K562 (cell line): ENCODE data around the gene ITPRIP. TPM values are rescaled to one million over a fixed set of nuclear protein-coding genes. Genes with fewer than 3 reads are reported as not detected.

Experiments used
- ETV6 ChIP-seq, 3 experiments: fragments of 150-350 bp in 1 of 3; sonication (generic) in 1 of 3; formaldehyde crosslinking in 1 of 3; IDR thresholded peaks; 2 replicates each; pipeline versions ENCODE4 v1.6.1 to v1.8.0; 2014 to 2022; ENCODE audit warnings: borderline replicate concordance in 2 of 3, low read depth in 2 of 3, antibody characterized with exemption in 1 of 3, low read length in 1 of 3, mild to moderate bottlenecking in 1 of 3, missing genetic modification reagents in 1 of 3
- KLF6 ChIP-seq: fragments of 250-450 bp; sonication (Bioruptor Pico); IDR thresholded peaks from 2 replicates; pipeline ENCODE4 v1.4.0; 2020; ENCODE audit warnings: mild to moderate bottlenecking, moderate library complexity, borderline replicate concordance
- LCOR ChIP-seq: sonication (generic); formaldehyde crosslinking; IDR thresholded peaks from 2 replicates; pipeline ENCODE4 v1.8.0; 2022; ENCODE audit warnings: mild to moderate bottlenecking, missing genetic modification reagents
- POLR2B ChIP-seq: fragments of 450-650 bp; IDR thresholded peaks from 2 replicates; pipeline ENCODE4 v1.6.1; 2018; ENCODE audit warnings: low read depth; ENCODE audit not compliant: partially characterized antibody
- PRPF4 ChIP-seq: fragments of 200-400 bp; formaldehyde crosslinking; IDR thresholded peaks from one replicate; pipeline ENCODE4 v1.6.1; 2017; ENCODE audit warnings: low read length, low read depth, mild to moderate bottlenecking; ENCODE audit not compliant: insufficient read depth, poor library complexity, severe bottlenecking
- RCOR1 ChIP-seq, 2 experiments: IDR thresholded peaks; 2 replicates each; pipeline ENCODE4 v1.6.1; 2012; ENCODE audit warnings: low read depth in 2 of 2, low read length in 2 of 2, borderline replicate concordance in 1 of 2, improper control_type of control experiment in 1 of 2
- ZBTB7A ChIP-seq: IDR thresholded peaks from 2 replicates; pipeline ENCODE4 v1.6.1; 2011; ENCODE audit warnings: low read depth, mild to moderate bottlenecking, low read length, moderate library complexity, borderline replicate concordance; ENCODE audit not compliant: control insufficient read depth
- ZNF778 ChIP-seq: fragments of 450-650 bp; formaldehyde crosslinking; IDR thresholded peaks from 2 replicates; pipeline ENCODE4 v1.4.0; 2020; ENCODE audit warnings: mild to moderate bottlenecking, moderate library complexity
- polyA plus RNA-seq, 8 experiments: library from polyadenylated mRNA; depleted of rRNA in 4 of 8; stranded (reverse) in 5 of 8; unstranded in 3 of 8; fragments of >200 nt; fragmentation: Nextera tagmentation in 2 of 8; fragmentation: Illumina TruSeq in 1 of 8; extraction: Ambion mirVana in 2 of 8; extraction: Trizol in 1 of 8; gene quantifications; 2 replicates each; pipeline versions ENCODE4 v1.2.1 to v1.2.3, GENCODE V29; 2011 to 2014; ENCODE audit warnings: inconsistent platforms in 1 of 8, missing spikeins in 1 of 8
- total RNA-seq, 7 experiments: library from RNA; depleted of rRNA in 6 of 7; stranded (reverse); fragments of >200 nt in 6 of 7; fragmentation: Illumina TruSeq in 2 of 7; extraction: Trizol in 2 of 7; gene quantifications; 2 replicates each; pipeline versions ENCODE4 v1.2.1 to v1.2.3, GENCODE V29; 2011 to 2021; ENCODE audit warnings: low replicate concordance in 1 of 7
- TF ChIP-seq, protein P1 (sequence below): fragments of 200-600 bp; sonication (generic); IDR thresholded peaks from one replicate; pipeline ENCODE4 v1.6.1; 2012; ENCODE audit warnings: mild to moderate bottlenecking, low read depth, low read length, inconsistent platforms
- TF ChIP-seq, protein P2 (sequence below): fragments of 450-650 bp; IDR thresholded peaks from 2 replicates; pipeline ENCODE4 v1.6.1; 2016; ENCODE audit warnings: antibody characterized with exemption

The ITPRIP gene
- total and polyA plus RNA-seq, 9 of the 15 experiments (the other 6 are each of a cell fraction or from before 2014, with no cell fraction given) = 4.4 to 28.5 (median 10.9) TPM

DNA sequence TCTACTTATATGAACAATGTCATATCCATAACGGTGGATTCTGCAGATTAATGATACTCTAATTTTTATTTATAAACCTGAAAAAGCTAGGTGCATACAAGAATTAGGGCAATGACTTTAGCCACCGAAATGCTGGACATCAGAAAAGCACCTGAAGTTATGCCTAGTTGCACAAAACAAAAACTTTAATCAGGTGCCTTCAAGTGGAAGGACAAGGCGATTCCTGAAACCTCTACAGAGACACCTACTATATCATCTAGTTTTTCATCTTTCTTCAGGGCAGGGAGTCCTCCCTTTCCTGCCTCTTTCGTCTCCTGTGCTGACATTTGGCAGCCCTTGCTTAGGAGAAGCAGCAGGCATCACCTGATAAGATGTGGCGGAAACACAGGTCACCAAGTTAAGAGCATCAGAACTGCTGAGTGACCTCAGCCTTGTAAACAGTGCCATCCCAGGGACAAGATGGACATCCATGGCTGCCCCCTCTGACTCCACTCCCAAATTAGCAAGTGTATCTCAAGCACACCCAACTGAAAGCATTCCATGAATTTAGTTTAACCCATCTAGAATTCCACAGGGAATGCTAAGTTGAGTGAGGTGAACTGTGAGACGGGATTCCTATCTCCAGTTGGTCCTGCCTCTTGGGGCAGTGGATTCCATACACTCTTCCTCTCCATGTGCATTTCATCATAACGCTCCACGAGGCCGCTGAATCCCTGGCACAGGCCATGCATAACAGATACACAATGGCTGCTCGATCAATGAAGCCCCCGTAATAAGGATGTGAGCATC, 5.8 kb downstream of the ITPRIP start (continued):
- TF ChIP-seq, protein P1, sequence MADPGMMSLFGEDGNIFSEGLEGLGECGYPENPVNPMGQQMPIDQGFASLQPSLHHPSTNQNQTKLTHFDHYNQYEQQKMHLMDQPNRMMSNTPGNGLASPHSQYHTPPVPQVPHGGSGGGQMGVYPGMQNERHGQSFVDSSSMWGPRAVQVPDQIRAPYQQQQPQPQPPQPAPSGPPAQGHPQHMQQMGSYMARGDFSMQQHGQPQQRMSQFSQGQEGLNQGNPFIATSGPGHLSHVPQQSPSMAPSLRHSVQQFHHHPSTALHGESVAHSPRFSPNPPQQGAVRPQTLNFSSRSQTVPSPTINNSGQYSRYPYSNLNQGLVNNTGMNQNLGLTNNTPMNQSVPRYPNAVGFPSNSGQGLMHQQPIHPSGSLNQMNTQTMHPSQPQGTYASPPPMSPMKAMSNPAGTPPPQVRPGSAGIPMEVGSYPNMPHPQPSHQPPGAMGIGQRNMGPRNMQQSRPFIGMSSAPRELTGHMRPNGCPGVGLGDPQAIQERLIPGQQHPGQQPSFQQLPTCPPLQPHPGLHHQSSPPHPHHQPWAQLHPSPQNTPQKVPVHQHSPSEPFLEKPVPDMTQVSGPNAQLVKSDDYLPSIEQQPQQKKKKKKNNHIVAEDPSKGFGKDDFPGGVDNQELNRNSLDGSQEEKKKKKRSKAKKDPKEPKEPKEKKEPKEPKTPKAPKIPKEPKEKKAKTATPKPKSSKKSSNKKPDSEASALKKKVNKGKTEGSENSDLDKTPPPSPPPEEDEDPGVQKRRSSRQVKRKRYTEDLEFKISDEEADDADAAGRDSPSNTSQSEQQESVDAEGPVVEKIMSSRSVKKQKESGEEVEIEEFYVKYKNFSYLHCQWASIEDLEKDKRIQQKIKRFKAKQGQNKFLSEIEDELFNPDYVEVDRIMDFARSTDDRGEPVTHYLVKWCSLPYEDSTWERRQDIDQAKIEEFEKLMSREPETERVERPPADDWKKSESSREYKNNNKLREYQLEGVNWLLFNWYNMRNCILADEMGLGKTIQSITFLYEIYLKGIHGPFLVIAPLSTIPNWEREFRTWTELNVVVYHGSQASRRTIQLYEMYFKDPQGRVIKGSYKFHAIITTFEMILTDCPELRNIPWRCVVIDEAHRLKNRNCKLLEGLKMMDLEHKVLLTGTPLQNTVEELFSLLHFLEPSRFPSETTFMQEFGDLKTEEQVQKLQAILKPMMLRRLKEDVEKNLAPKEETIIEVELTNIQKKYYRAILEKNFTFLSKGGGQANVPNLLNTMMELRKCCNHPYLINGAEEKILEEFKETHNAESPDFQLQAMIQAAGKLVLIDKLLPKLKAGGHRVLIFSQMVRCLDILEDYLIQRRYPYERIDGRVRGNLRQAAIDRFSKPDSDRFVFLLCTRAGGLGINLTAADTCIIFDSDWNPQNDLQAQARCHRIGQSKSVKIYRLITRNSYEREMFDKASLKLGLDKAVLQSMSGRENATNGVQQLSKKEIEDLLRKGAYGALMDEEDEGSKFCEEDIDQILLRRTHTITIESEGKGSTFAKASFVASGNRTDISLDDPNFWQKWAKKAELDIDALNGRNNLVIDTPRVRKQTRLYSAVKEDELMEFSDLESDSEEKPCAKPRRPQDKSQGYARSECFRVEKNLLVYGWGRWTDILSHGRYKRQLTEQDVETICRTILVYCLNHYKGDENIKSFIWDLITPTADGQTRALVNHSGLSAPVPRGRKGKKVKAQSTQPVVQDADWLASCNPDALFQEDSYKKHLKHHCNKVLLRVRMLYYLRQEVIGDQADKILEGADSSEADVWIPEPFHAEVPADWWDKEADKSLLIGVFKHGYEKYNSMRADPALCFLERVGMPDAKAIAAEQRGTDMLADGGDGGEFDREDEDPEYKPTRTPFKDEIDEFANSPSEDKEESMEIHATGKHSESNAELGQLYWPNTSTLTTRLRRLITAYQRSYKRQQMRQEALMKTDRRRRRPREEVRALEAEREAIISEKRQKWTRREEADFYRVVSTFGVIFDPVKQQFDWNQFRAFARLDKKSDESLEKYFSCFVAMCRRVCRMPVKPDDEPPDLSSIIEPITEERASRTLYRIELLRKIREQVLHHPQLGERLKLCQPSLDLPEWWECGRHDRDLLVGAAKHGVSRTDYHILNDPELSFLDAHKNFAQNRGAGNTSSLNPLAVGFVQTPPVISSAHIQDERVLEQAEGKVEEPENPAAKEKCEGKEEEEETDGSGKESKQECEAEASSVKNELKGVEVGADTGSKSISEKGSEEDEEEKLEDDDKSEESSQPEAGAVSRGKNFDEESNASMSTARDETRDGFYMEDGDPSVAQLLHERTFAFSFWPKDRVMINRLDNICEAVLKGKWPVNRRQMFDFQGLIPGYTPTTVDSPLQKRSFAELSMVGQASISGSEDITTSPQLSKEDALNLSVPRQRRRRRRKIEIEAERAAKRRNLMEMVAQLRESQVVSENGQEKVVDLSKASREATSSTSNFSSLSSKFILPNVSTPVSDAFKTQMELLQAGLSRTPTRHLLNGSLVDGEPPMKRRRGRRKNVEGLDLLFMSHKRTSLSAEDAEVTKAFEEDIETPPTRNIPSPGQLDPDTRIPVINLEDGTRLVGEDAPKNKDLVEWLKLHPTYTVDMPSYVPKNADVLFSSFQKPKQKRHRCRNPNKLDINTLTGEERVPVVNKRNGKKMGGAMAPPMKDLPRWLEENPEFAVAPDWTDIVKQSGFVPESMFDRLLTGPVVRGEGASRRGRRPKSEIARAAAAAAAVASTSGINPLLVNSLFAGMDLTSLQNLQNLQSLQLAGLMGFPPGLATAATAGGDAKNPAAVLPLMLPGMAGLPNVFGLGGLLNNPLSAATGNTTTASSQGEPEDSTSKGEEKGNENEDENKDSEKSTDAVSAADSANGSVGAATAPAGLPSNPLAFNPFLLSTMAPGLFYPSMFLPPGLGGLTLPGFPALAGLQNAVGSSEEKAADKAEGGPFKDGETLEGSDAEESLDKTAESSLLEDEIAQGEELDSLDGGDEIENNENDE = no peak
- TF ChIP-seq POLR2B (no peak), ETV6 (IDR thresholded peaks at IDR 0.05; ENCODE audit: borderline replicate concordance in 1 of 2, low read depth in 2 of 2, low read length in 1 of 2) (no peak), ETV6 (CRISPR knock-in tag; IDR thresholded peaks at IDR 0.05; ENCODE audit: borderline replicate concordance) (no peak), PRPF4 (no peak), ZBTB7A (no peak), ZNF778 (CRISPR knock-in tag) (no peak), KLF6 (CRISPR knock-in tag) (no peak), LCOR (CRISPR knock-in tag) (no peak), RCOR1 (IDR thresholded peaks at IDR 0.05; ENCODE audit: borderline replicate concordance in 1 of 2, low read depth in 2 of 2, low read length in 2 of 2) (peak in 1 of 2 experiments; percentile 86; a peak in 1 of 4 replicates)
- TF ChIP-seq, protein P2, sequence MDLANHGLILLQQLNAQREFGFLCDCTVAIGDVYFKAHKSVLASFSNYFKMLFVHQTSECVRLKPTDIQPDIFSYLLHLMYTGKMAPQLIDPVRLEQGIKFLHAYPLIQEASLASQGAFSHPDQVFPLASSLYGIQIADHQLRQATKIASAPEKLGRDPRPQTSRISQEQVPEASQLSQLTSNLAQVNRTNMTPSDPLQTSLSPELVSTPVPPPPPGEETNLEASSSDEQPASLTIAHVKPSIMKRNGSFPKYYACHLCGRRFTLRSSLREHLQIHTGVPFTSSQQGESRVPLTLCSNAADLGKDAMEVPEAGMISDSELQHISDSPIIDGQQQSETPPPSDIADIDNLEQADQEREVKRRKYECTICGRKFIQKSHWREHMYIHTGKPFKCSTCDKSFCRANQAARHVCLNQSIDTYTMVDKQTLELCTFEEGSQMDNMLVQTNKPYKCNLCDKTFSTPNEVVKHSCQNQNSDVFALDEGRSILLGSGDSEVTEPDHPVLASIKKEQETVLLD = no peak
- TF ChIP-seq, all 486 proteins: peak for 45
